Small intestine (tissue), 7 donors: ENCODE measurements around the gene COX19. TPM values are rescaled to one million over a fixed set of nuclear protein-coding genes. Genes with fewer than 3 reads are reported as not detected.

Experiments used
- DNase-seq, 2 donors: peaks; one replicate each; pipeline versions ENCODE4 v3.0.0 to v3.0.0-alpha.2; 2013
- FAIRE-seq: peaks from 2 replicates; lab custom pipeline; 2012; peaks lifted over from hg19 to GRCh38; lab: Jason Lieb, UNC
- H3K27ac ChIP-seq, 3 donors: one replicate each; pipeline ENCODE4 v1.5.1; 2013; ENCODE audit warnings: low read length in 2 of 3, mild to moderate bottlenecking in 2 of 3, control low read depth in 1 of 3, inconsistent platforms in 1 of 3, low read depth in 1 of 3, moderate library complexity in 1 of 3
- H3K27me3 ChIP-seq, 3 donors: one replicate each; pipeline ENCODE4 v1.6.1; 2013; ENCODE audit warnings: low read length in 3 of 3, inconsistent platforms in 1 of 3; ENCODE audit not compliant: control insufficient read depth in 3 of 3, insufficient read depth in 3 of 3
- H3K36me3 ChIP-seq, 3 donors: one replicate each; pipeline ENCODE4 v1.6.1; 2013; ENCODE audit warnings: low read length in 3 of 3, inconsistent platforms in 1 of 3, low read depth in 1 of 3, mild to moderate bottlenecking in 1 of 3, moderate library complexity in 1 of 3; ENCODE audit not compliant: control insufficient read depth in 3 of 3, insufficient read depth in 2 of 3
- H3K4me1 ChIP-seq, 3 donors: one replicate each; pipeline ENCODE4 v1.6.1; 2013; ENCODE audit warnings: low read length in 2 of 3, inconsistent platforms in 1 of 3, low read depth in 1 of 3, mild to moderate bottlenecking in 1 of 3, moderate library complexity in 1 of 3; ENCODE audit not compliant: control insufficient read depth in 3 of 3, insufficient read depth in 2 of 3
- H3K4me3 ChIP-seq, 3 donors: one replicate each; pipeline ENCODE4 v1.5.1; 2013; ENCODE audit warnings: low read length in 3 of 3, control low read depth in 1 of 3, inconsistent platforms in 1 of 3, low read depth in 1 of 3, mild to moderate bottlenecking in 1 of 3, moderate library complexity in 1 of 3
- H3K9me3 ChIP-seq, 2 donors: one replicate each; pipeline ENCODE4 v1.6.1; 2013; ENCODE audit warnings: low read depth in 1 of 2, low read length in 1 of 2; ENCODE audit not compliant: control insufficient read depth in 2 of 2, insufficient read depth in 1 of 2
- WGBS, 3 donors: extraction: QIAGEN DNeasy Blood & Tissue Kit; methylation state at CpG; one replicate each; pipeline ENCODE4 v1.1.7; 2013; 5-methylcytosine and 5-hydroxymethylcytosine counted together
- polyA plus RNA-seq, 4 donors: library from polyadenylated mRNA; stranded (reverse) in 3 of 4; unstranded in 1 of 4; fragments of 200-250 nt in 3 of 4; fragments of 120-200 nt in 1 of 4; gene quantifications; one replicate each; pipeline versions ENCODE4 v1.2.1 to v1.2.3, GENCODE V29; 2013
- donor health status: healthy with polysubstance abuse.
- donor health status: control.
- donor health status: control.
- donor health status: Bipolar disorder and iron deficiency.
- donor health status: healthy.

COX19 gene
- polyA plus RNA-seq, 4 donors, result 8.9 to 41.6 (median 9.8) TPM

DNA sequence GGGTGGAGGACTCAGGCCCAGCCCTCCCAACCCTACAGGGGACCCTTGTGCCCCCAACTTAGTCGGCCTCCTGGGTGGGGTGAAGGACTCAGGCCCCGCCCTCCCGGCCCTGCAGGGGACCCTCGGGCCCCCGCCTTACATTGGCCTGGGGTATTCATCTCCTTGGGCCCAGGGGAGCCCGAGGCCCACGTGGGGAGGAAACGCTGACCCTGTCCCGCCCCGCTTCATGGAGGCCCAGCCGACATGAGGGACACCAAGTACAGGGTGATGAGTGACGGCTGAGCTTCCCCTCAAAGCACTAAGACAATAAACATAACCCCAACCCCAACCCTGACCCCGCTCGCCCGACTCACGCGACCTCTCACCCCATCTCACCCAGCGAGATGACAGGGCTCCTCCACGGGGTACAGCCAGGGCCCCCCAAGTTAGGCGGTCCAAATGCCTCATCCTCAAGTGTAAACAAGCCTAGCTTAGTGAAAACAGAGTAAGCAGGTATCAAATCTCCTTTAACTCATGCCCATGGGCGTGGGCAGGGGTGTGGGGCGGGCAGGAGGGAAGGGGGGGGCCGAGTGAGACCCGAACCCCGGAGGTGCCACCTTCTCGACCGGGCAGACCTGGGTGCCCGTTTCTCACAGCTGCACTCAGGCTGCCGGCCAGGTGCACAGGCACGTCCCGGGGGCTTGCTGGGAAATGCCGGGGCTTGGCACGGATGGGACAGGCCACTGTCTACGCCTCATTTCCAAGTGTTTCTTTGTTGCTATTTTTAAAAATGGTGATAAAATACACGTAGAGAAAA lies 15.8 kb upstream of the COX19 start:
- no peak for FAIRE-seq
- no peak overlapping the region for H3K4me3 ChIP-seq
- H3K9me3 ChIP-seq, result no peaks in the 10 kb centered on the region
- H3K27ac ChIP-seq, result peak overlapping the region in 1 of 3 donors; percentile 51
- peaks cover 0 to 54% (median 0%) of the 10 kb centered on the region in 3 donors for H3K36me3 ChIP-seq
- no peak for DNase-seq
- peaks cover 0 to 2% (median 0%) of the 10 kb centered on the region in 3 donors for H3K27me3 ChIP-seq
- peaks cover 0 to 55% (median 0%) of the 10 kb centered on the region in 3 donors for H3K4me1 ChIP-seq
- 14 to 55% (median 52%) methylated on average over 30 to 35 of the region's 35 CpGs for WGBS, 3 donors

DNA sequence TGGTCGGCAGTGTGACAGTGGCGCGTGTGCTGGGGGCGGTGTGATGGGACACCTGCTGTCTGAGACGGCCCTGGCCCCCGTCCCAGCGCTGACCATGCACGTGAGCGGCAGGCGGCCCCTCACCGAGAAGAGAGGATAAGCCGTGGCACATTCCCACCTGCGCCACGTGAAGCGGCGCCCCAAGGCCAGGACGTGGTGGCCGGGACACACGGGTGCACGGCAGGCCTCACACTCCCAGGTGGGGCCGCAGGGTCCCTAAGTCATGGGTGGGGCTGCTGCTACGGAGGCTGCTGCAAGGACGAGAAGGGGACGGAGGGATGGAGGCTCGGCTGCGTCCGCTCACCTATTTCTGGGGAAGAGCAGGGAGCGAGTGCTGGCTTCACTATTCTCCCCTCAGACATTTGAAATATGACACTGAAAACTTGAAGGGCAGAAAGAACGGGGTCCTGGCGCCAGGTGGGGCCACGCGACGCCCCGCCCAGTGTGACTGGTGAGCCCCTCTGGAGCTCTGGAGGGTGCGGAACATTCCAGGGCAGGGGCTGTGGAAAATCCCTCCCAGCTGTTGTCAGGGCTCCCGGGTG lies 15.1 kb upstream of the COX19 start:
- Histone ChIP-seq H3K4me3 (no peak overlapping the region), H3K4me1 (peaks cover 0 to 62% (median 0%) of the 10 kb centered on the region in 3 donors), H3K27ac (peak overlapping the region in 1 of 3 donors; percentile 51), H3K27me3 (peaks cover 0 to 2% (median 0%) of the 10 kb centered on the region in 3 donors), H3K9me3 (no peaks in the 10 kb centered on the region), H3K36me3 (peaks cover 0 to 54% (median 0%) of the 10 kb centered on the region in 3 donors)
- WGBS, 3 donors, result 73 to 84% (median 83%) methylated on average over 29 to 36 of the region's 36 CpGs
- DNase-seq (peak in 1 of 2 donors; percentile 81), FAIRE-seq (no peak)

DNA sequence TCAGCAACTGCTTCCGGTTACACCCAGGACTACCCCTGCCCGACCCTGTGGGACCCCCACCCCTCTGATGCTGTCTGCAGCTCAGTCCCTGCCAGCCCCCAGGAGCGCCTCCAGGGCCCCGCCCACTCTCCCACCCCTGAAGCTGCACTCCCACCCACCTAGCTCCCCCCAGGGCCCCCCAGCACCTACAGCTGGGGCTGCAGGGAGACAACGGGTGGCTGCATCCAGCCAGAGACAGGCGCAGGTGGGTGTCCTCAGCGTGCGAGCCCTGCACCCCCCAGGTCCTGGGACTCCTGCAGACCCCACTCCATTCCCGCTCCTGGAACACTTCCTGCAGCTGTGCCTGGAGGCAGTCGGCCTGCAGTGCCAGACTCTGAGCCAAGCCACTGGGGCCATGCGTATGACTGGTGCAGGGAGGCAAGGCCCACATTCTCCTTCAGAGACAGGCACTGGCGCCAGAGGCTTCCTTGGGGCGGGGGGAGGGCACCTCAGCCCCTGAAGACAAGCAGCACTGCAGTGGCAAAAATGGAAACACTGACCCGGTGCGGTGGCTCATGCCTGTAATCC lies 13.7 kb upstream of the COX19 start:
- Histone ChIP-seq H3K36me3 (peaks cover 0 to 61% (median 0%) of the 10 kb centered on the region in 3 donors), H3K27me3 (peaks cover 0 to 2% (median 0%) of the 10 kb centered on the region in 3 donors), H3K9me3 (no peaks in the 10 kb centered on the region), H3K27ac (no peak overlapping the region), H3K4me3 (no peak overlapping the region), H3K4me1 (peaks cover 0 to 69% (median 0%) of the 10 kb centered on the region in 3 donors)
- WGBS, 3 donors, result 60 to 83% (median 82%) methylated on average over 12 to 15 of the region's 15 CpGs
- DNase-seq (no peak), FAIRE-seq (no peak)

DNA sequence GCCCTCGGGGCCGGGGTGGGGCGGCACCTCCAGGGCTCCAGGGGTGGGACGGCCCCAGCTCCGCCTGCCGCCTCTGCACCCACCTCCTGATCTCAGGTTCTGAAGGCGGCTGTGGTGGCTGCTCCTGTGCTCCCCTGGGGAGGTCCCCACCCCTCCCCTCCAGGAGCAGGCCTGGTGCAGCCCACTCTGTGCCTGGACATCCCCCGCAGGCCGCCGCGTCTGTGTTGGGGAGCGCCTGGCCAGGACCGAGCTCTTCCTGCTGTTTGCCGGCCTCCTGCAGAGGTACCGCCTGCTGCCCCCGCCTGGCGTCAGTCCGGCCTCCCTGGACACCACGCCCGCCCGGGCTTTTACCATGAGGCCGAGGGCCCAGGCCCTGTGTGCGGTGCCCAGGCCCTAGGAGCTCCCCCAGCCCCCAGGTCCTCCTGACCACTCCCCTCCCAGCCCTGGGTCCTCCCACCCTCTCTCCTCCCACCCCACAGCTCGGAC lies 13.1 kb upstream of the COX19 start:
- peaks cover 0 to 2% (median 0%) of the 10 kb centered on the region in 3 donors for H3K27me3 ChIP-seq
- peak overlapping the region in 1 of 3 donors; percentile 40 for H3K27ac ChIP-seq
- peaks cover 0 to 66% (median 0%) of the 10 kb centered on the region in 3 donors for H3K36me3 ChIP-seq
- FAIRE-seq, result no peak
- peaks cover 0 to 67% (median 0%) of the 10 kb centered on the region in 3 donors for H3K4me1 ChIP-seq
- WGBS, 3 donors, result 37 to 82% (median 75%) methylated on average over 20 to 24 of the region's 24 CpGs
- H3K9me3 ChIP-seq, result no peaks in the 10 kb centered on the region
- DNase-seq, result no peak
- H3K4me3 ChIP-seq, result peak overlapping the region in 1 of 3 donors; percentile 11

DNA sequence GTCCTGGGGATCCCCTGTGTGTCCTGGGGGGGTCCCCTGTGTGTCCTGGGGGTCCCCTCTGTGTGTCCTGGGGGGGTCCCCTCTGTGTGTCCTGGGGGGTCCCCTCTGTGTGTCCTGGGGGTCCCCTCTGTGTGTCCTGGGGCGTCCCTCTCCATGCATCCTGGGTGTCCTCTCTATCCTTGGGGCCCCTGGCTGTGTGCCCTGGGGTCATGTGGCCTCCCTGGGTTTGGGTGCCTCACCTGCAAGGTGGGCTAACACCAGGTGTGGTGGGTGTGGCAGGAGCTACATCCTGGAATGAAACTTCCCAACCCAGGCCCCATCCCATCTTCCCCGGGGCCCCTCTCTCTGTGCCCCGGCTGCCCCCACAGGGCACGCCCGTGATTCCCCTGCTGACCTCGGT lies 12.6 kb upstream of the COX19 start:
- H3K27me3 ChIP-seq, result peaks cover 0 to 2% (median 0%) of the 10 kb centered on the region in 3 donors
- peaks cover 0 to 63% (median 0%) of the 10 kb centered on the region in 3 donors for H3K4me1 ChIP-seq
- H3K36me3 ChIP-seq, result peaks cover 0 to 69% (median 0%) of the 10 kb centered on the region in 3 donors
- DNase-seq, result no peak
- H3K9me3 ChIP-seq, result no peaks in the 10 kb centered on the region
- FAIRE-seq, result no peak
- peak overlapping the region in 1 of 3 donors; percentile 95 for H3K4me3 ChIP-seq
- H3K27ac ChIP-seq, result peak overlapping the region in 1 of 3 donors; percentile 40
- 52 to 81% (median 72%) methylated on average over 6 of the region's 6 CpGs for WGBS, 3 donors

DNA sequence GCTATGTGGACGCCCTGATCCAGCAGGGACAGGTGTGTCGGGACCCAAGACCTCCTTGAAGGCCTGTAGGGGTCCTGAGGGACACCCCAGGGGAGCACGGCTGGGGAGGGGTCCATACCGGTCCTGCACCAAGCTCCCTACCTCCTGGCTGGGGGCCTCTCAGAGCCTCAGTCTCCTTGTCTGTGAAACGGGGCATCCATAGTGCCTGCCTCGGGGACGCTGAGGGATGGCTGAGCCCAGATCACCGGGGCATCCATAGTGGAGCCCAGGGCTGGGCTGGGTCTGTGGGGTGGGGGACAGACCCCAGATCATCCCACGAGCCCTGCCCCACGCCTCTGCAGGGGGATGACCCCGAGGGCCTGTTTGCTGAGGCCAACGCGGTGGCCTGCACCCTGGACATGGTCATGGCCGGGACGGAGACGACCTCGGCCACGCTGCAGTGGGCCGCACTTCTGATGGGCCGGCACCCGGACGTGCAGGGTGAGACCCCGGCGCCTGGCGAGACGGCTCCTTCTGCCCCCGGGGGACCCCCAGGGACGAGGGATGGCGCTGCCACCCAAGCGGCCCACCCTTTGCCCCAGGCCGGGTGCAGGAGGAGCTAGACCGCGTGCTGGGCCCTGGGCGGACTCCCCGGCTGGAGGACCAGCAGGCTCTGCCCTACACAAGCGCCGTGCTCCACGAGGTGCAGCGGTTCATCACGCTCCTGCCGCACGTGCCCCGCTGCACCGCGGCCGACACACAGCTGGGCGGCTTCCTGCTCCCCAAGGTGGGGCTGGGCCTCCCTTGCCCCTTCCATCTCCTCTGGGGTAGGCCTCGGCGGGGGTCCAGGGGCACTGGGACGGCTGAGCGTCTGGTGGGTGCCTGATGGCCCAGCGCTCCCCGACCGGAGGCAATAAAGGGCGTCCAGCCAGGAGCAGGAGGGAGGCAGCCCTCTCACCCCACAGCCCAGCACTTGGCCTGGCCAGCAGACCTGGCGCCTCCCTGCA lies 11.7 kb upstream of the COX19 start:
- Histone ChIP-seq H3K4me3 (peak overlapping the region in 1 of 3 donors; percentile 95), H3K9me3 (no peaks in the 10 kb centered on the region)
- DNase-seq, result peak in 1 of 2 donors; percentile 39

DNA sequence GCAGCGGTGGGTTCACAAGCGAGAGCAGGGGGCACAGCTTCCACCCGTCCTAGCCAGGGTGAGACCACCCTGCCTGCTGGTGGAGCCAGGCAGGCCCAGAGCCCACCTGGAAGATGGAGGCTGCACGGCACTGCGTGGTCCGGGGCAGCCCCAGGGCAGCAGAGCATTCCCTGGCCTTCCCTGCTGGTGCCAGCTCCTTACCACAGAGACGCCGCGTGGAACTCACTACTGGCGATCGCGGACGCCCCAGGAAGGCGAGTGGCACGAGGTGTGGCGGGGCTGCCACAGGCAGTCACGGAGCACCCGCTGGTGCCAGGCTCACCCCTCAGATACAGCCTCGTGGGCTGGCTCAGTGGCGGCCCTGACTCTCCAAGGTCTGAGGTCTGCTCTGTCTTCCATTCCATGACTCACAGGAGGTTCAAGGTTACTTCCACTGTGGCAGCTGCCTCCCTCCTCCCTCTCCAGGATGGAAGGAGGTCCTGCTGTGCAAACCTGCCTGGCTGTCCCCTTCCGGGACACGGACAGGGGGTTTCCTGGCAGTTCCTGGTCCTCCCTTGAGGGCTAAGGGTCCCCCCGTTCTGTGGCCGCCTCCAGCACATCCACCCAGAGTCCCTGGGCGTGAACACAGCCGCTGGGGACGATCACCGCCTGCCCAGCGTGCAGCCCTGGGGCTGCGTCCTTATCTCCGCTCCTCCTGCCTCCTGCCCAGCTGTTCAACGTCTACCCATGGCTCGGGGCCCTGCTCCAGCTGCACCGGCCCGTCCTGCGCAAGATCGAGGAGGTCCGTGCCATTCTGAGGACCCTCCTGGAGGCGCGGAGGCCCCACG lies 10.8 kb upstream of the COX19 start:
- Histone ChIP-seq H3K27me3 (peaks cover 0 to 2% (median 0%) of the 10 kb centered on the region in 3 donors), H3K36me3 (peaks cover 0 to 69% (median 0%) of the 10 kb centered on the region in 3 donors), H3K4me1 (peaks cover 0 to 61% (median 0%) of the 10 kb centered on the region in 3 donors), H3K4me3 (peak overlapping the region in 1 of 3 donors; percentile 95), H3K9me3 (no peaks in the 10 kb centered on the region), H3K27ac (peak overlapping the region in 2 of 3 donors; percentile 40 to 44)
- FAIRE-seq, result no peak
- WGBS, 3 donors, result 33 to 51% (median 36%) methylated on average over 35 to 41 of the region's 41 CpGs
- peak; percentile 72 to 89 for DNase-seq

More for the DNA sequence above, 11.7 kb upstream of the COX19 start:
- H3K36me3 ChIP-seq, result peaks cover 0 to 69% (median 0%) of the 10 kb centered on the region in 3 donors
- FAIRE-seq, result no peak
- peak overlapping the region in 2 of 3 donors; percentile 40 to 44 for H3K27ac ChIP-seq
- peaks cover 0 to 63% (median 0%) of the 10 kb centered on the region in 3 donors for H3K4me1 ChIP-seq
- H3K27me3 ChIP-seq, result peaks cover 0 to 2% (median 0%) of the 10 kb centered on the region in 3 donors
- 85 to 86% (median 86%) methylated on average over 41 to 56 of the region's 56 CpGs for WGBS, 3 donors
